Activated T-helper 17 cell treated with anti-CD3 and anti-CD28 coated beads, Interleukin-2, amount 50 U/mL, for 72 hours (primary cell): ENCODE data around the gene FOXE1. TPM values are rescaled to one million over a fixed set of nuclear protein-coding genes. Genes with fewer than 3 reads are reported as not detected.

Experiments used
- ATAC-seq: fragments of 150-1000 bp; cut with Tn5 transposase; replicated peaks from 2 replicates; pipeline ENCODE4 v1.10.0; 2021; ENCODE audit warnings: mild to moderate bottlenecking, moderate library complexity
- H3K27ac Mint-ChIP-seq: one replicate; pipeline ENCODE4 v1.8.0; 2022; ENCODE audit warnings: mixed read lengths
- H3K27me3 Mint-ChIP-seq: one replicate; pipeline ENCODE4 v1.8.0; 2022; ENCODE audit warnings: mixed read lengths
- H3K36me3 Mint-ChIP-seq: one replicate; pipeline ENCODE4 v1.8.0; 2022; ENCODE audit warnings: low read depth, mild to moderate bottlenecking, mixed read lengths
- H3K4me1 Mint-ChIP-seq: one replicate; pipeline ENCODE4 v1.8.0; 2022; ENCODE audit warnings: mixed read lengths
- H3K4me3 Mint-ChIP-seq: one replicate; pipeline ENCODE4 v1.8.0; 2022; ENCODE audit warnings: mild to moderate bottlenecking, mixed read lengths
- H3K9me3 Mint-ChIP-seq: one replicate; pipeline ENCODE4 v1.8.0; 2022; ENCODE audit warnings: mixed read lengths
- total RNA-seq, 2 donors: library from RNA; stranded (reverse); gene quantifications; one replicate each; pipeline ENCODE4 v1.2.3, GENCODE V29; 2022

Gene FOXE1
- total RNA-seq, 2 donors from 2014 or later, result not detected

- no peak overlapping the region for H3K27ac Mint-ChIP-seq
- H3K4me1 Mint-ChIP-seq, result no peaks in the 10 kb centered on the region
- H3K27me3 Mint-ChIP-seq, result peaks cover 18% of the 10 kb centered on the region
- no peaks in the 10 kb centered on the region for H3K36me3 Mint-ChIP-seq
- H3K9me3 Mint-ChIP-seq, result peaks cover 15% of the 10 kb centered on the region
- ATAC-seq, result no peak
- H3K4me3 Mint-ChIP-seq, result no peak overlapping the region
Measured at GRCh38 chr9:97868859-97869258, 15.8 kb downstream of the FOXE1 start.

GRCh38 chr9:97873425-97873824, 20.4 kb downstream of the FOXE1 start:
- no peak for ATAC-seq
- no peaks in the 10 kb centered on the region for H3K36me3 Mint-ChIP-seq
- H3K4me1 Mint-ChIP-seq, result no peaks in the 10 kb centered on the region
- H3K4me3 Mint-ChIP-seq, result no peak overlapping the region
- no peak overlapping the region for H3K27ac Mint-ChIP-seq
- peaks cover 9% of the 10 kb centered on the region for H3K27me3 Mint-ChIP-seq
- no peaks in the 10 kb centered on the region for H3K9me3 Mint-ChIP-seq

- H3K4me1 Mint-ChIP-seq, result no peaks in the 10 kb centered on the region
- H3K36me3 Mint-ChIP-seq, result no peaks in the 10 kb centered on the region
- H3K27ac Mint-ChIP-seq, result no peak overlapping the region
- H3K9me3 Mint-ChIP-seq, result no peaks in the 10 kb centered on the region
- peaks cover 9% of the 10 kb centered on the region for H3K27me3 Mint-ChIP-seq
- H3K4me3 Mint-ChIP-seq, result no peak overlapping the region
- ATAC-seq, result no peak
Measured at GRCh38 chr9:97873882-97874281, 20.9 kb downstream of the FOXE1 start.

GRCh38 chr9:97874624-97875023, 21.6 kb downstream of the FOXE1 start:
- Mint-ChIP-seq H3K27me3 (peaks cover 4% of the 10 kb centered on the region), H3K4me3 (no peak overlapping the region), H3K4me1 (no peaks in the 10 kb centered on the region), H3K27ac (no peak overlapping the region), H3K9me3 (no peaks in the 10 kb centered on the region), H3K36me3 (no peaks in the 10 kb centered on the region)
- no peak for ATAC-seq

- no peak for ATAC-seq
- no peak overlapping the region for H3K4me3 Mint-ChIP-seq
- H3K9me3 Mint-ChIP-seq, result no peaks in the 10 kb centered on the region
- H3K36me3 Mint-ChIP-seq, result no peaks in the 10 kb centered on the region
- no peaks in the 10 kb centered on the region for H3K27me3 Mint-ChIP-seq
- H3K27ac Mint-ChIP-seq, result no peak overlapping the region
- no peaks in the 10 kb centered on the region for H3K4me1 Mint-ChIP-seq
Measured at GRCh38 chr9:97875111-97875510, 22.1 kb downstream of the FOXE1 start.

- H3K27me3 Mint-ChIP-seq, result no peaks in the 10 kb centered on the region
- H3K9me3 Mint-ChIP-seq, result no peaks in the 10 kb centered on the region
- H3K4me3 Mint-ChIP-seq, result no peak overlapping the region
- H3K27ac Mint-ChIP-seq, result no peak overlapping the region
- no peaks in the 10 kb centered on the region for H3K4me1 Mint-ChIP-seq
- no peak for ATAC-seq
- no peaks in the 10 kb centered on the region for H3K36me3 Mint-ChIP-seq
Measured at GRCh38 chr9:97876061-97876460, 23.0 kb downstream of the FOXE1 start.

- Mint-ChIP-seq H3K36me3 (no peaks in the 10 kb centered on the region), H3K27me3 (no peaks in the 10 kb centered on the region), H3K4me1 (no peaks in the 10 kb centered on the region), H3K4me3 (no peak overlapping the region), H3K9me3 (no peaks in the 10 kb centered on the region), H3K27ac (no peak overlapping the region)
- no peak for ATAC-seq
Measured at GRCh38 chr9:97880336-97880735, 27.3 kb downstream of the FOXE1 start.

- H3K36me3 Mint-ChIP-seq, result peaks cover 13% of the 10 kb centered on the region
- peaks cover under 1% of the 10 kb centered on the region for H3K4me1 Mint-ChIP-seq
- ATAC-seq, result peak; percentile 72
- H3K4me3 Mint-ChIP-seq, result no peak overlapping the region
- peak overlapping the region; percentile 36 for H3K27ac Mint-ChIP-seq
- H3K27me3 Mint-ChIP-seq, result no peaks in the 10 kb centered on the region
- H3K9me3 Mint-ChIP-seq, result peaks cover 7% of the 10 kb centered on the region
Measured at GRCh38 chr9:97889941-97890887, 37.2 kb downstream of the FOXE1 start.

GRCh38 chr9:97891736-97892135, 38.7 kb downstream of the FOXE1 start:
- peaks cover 5% of the 10 kb centered on the region for H3K4me1 Mint-ChIP-seq
- peaks cover 17% of the 10 kb centered on the region for H3K36me3 Mint-ChIP-seq
- ATAC-seq, result no peak
- no peak overlapping the region for H3K4me3 Mint-ChIP-seq
- H3K9me3 Mint-ChIP-seq, result peaks cover 7% of the 10 kb centered on the region
- no peaks in the 10 kb centered on the region for H3K27me3 Mint-ChIP-seq
- peak overlapping the region; percentile 71 for H3K27ac Mint-ChIP-seq

GRCh38 chr9:97892421-97892820, 39.4 kb downstream of the FOXE1 start:
- ATAC-seq, result no peak
- peaks cover 5% of the 10 kb centered on the region for H3K4me1 Mint-ChIP-seq
- no peak overlapping the region for H3K4me3 Mint-ChIP-seq
- H3K9me3 Mint-ChIP-seq, result peaks cover 7% of the 10 kb centered on the region
- no peaks in the 10 kb centered on the region for H3K27me3 Mint-ChIP-seq
- H3K27ac Mint-ChIP-seq, result no peak overlapping the region
- peaks cover 22% of the 10 kb centered on the region for H3K36me3 Mint-ChIP-seq

- Mint-ChIP-seq H3K4me3 (no peak overlapping the region), H3K36me3 (peaks cover 29% of the 10 kb centered on the region), H3K27ac (no peak overlapping the region), H3K9me3 (peaks cover 7% of the 10 kb centered on the region), H3K27me3 (no peaks in the 10 kb centered on the region), H3K4me1 (peaks cover 5% of the 10 kb centered on the region)
- no peak for ATAC-seq
Measured at GRCh38 chr9:97895211-97895610, 42.2 kb downstream of the FOXE1 start.

- no peak for ATAC-seq
Measured at GRCh38 chr9:97895695-97896332, 42.8 kb downstream of the FOXE1 start.

GRCh38 chr9:97900103-97900737, 47.2 kb downstream of the FOXE1 start:
- ATAC-seq, result no peak
- Mint-ChIP-seq H3K27ac (peak overlapping the region; percentile 59), H3K4me1 (peaks cover 20% of the 10 kb centered on the region), H3K27me3 (no peaks in the 10 kb centered on the region), H3K9me3 (no peaks in the 10 kb centered on the region), H3K4me3 (no peak overlapping the region), H3K36me3 (peaks cover 38% of the 10 kb centered on the region)

More at GRCh38 chr9:97895695-97896332, 42.8 kb downstream of the FOXE1 start:
- no peaks in the 10 kb centered on the region for H3K27me3 Mint-ChIP-seq
- H3K4me1 Mint-ChIP-seq, result peaks cover 6% of the 10 kb centered on the region
- no peak overlapping the region for H3K4me3 Mint-ChIP-seq
- peaks cover 29% of the 10 kb centered on the region for H3K36me3 Mint-ChIP-seq
- H3K9me3 Mint-ChIP-seq, result peaks cover 7% of the 10 kb centered on the region
- no peak overlapping the region for H3K27ac Mint-ChIP-seq

- Mint-ChIP-seq H3K36me3 (peaks cover 34% of the 10 kb centered on the region), H3K9me3 (no peaks in the 10 kb centered on the region), H3K4me3 (no peak overlapping the region), H3K27me3 (no peaks in the 10 kb centered on the region), H3K27ac (no peak overlapping the region), H3K4me1 (peaks cover 19% of the 10 kb centered on the region)
- ATAC-seq, result no peak
Measured at GRCh38 chr9:97900738-97901565, 47.9 kb downstream of the FOXE1 start.
